GM12875 (cell line): ENCODE results near the gene BTD.
"Not testable (repeated sequence)": the region's sequence is repeated elsewhere in the genome, so short reads cannot be mapped to it uniquely, and the experiment has no call there.

ENCODE experiments used
- H3K4me3 ChIP-seq: one replicate; pipeline ENCODE4 v1.5.1; 2011; ENCODE audit warnings: low read depth, low read length, control low read depth
- CTCF ChIP-seq: IDR thresholded peaks from 2 replicates; pipeline ENCODE4 v1.5.1; 2011; ENCODE audit warnings: low read depth, mild to moderate bottlenecking, control low read depth, inconsistent platforms, low read length, moderate library complexity, borderline replicate concordance; ENCODE audit not compliant: insufficient read depth

Gene BTD

GRCh38 chr3:15601046-15601398 is 523 bp upstream of the BTD start:
- peak overlapping the region; percentile 63 for H3K4me3 ChIP-seq
- no peak for TF ChIP-seq CTCF

- no peak for TF ChIP-seq CTCF
Measured at GRCh38 chr3:15602146-15602536, 596 bp downstream of the BTD start.

GRCh38 chr3:15602816-15603215 is 1.3 kb downstream of the BTD start:
- not testable (repeated sequence) for H3K4me3 ChIP-seq

More at GRCh38 chr3:15602146-15602536, 596 bp downstream of the BTD start:
- peak overlapping the region; percentile 63 for H3K4me3 ChIP-seq

- not testable (repeated sequence) for H3K4me3 ChIP-seq
Measured at GRCh38 chr3:15604584-15604983, 3.0 kb downstream of the BTD start.

- no peak for TF ChIP-seq CTCF
- H3K4me3 ChIP-seq, result no peak overlapping the region
Measured at GRCh38 chr3:15606434-15606891, 4.9 kb downstream of the BTD start.

GRCh38 chr3:15610082-15610759 is 8.7 kb downstream of the BTD start:
- no peak for TF ChIP-seq CTCF
- no peak overlapping the region for H3K4me3 ChIP-seq

- no peak for TF ChIP-seq CTCF
- no peak overlapping the region for H3K4me3 ChIP-seq
Measured at GRCh38 chr3:15611018-15611417, 9.5 kb downstream of the BTD start.

- H3K4me3 ChIP-seq, result no peak overlapping the region
- TF ChIP-seq CTCF, result no peak
Measured at GRCh38 chr3:15612001-15612400, 10.5 kb downstream of the BTD start.
